Measurements from ENCODE around the gene PMF1. TPM values are rescaled to one million over a fixed set of nuclear protein-coding genes. Genes with fewer than 3 reads are reported as not detected.

Gene PMF1, protein sequence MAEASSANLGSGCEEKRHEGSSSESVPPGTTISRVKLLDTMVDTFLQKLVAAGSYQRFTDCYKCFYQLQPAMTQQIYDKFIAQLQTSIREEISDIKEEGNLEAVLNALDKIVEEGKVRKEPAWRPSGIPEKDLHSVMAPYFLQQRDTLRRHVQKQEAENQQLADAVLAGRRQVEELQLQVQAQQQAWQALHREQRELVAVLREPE
- total RNA-seq, result 17.2 and 21.9 TPM in 2 replicates

DNA sequence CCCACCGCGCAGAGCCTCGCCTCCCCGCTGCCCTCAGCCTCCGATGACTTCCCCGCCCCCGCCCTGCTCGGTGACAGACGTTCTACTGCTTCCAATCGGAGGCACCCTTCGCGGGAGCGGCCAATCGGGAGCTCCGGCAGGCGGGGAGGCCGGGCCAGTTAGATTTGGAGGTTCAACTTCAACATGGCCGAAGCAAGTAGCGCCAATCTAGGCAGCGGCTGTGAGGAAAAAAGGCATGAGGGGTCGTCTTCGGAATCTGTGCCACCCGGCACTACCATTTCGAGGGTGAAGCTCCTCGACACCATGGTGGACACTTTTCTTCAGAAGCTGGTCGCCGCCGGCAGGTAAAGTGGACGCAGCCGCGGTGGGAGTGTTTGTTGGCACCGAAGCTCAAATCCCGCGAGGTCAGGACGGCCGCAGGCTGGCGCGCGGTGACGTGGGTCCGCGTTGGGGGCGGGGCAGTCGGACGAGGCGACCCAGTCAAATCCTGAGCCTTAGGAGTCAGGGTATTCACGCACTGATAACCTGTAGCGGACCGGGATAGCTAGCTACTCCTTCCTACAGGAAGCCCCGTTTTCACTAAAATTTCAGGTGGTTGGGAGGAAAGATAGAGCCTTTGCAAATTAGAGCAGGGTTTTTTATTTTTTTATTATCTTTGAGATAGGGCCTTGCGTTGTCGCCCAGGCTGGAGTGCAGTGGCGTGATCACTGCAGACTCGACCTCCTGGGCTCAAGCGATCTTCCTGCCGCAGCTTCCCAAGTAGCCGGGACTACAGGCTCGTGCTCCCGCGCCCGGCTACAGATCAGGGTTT lies at the start of gene PMF1:
TSS of gene PMF1 (plus strand) at position 175 of the 811 bp plus-strand sequence. CDS start at position 184, 9 bp downstream.

DNA sequence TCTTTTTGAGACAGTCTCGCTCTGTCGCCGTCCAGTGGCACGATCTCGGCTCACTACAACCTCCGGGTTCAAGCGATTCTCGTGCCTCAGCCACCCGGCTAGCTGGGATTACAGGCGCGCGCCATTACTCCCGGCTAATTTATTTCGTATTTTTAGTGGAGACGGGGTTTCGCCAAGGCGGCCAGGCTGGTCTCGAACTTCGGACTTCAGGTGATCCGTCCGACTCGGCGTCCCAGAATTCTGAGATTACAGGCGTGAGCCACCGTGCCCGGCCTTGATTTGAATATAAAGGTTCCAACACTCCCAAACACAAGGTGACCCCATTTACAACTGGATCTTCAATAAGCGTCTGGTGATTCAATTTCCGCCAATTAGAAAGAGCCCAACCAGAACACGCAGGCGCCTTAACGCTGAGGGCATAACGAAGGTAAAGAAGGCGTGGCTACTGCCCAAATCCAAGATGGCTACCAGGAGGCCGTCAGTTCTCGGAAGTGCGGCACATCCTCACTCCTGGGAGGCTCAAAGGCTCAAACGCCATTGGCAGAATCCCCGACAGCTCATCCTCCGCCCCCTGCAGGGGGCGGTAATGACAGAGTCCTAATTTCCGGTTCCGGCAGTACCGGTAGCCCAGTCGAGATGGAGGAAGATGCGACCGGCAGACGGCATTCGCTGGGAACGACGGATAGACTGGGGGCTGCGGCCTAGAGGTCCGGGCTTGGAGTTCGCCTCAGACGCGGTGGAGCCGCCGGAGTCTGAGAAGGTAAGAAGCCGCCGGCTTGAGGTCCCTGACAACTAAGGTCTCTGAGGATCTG lies 19.1 kb upstream of the PMF1 start, which contains the start of gene SLC25A44:
TSS of gene SLC25A44 (plus strand) at position 617 of the 812 bp plus-strand sequence. CDS start 5,744 bp downstream, outside the sequence.

DNA sequence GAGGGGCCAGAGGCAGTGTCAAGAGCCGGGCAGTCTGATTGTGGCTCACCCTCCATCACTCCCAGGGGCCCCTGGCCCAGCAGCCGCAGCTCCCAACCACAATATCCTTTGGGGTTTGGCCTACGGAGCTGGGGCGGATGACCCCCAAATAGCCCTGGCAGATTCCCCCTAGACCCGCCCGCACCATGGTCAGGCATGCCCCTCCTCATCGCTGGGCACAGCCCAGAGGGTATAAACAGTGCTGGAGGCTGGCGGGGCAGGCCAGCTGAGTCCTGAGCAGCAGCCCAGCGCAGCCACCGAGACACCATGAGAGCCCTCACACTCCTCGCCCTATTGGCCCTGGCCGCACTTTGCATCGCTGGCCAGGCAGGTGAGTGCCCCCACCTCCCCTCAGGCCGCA lies 29.1 kb downstream of the PMF1 start, which contains the start of gene BGLAP:
TSS of gene BGLAP (plus strand) at position 259 of the 400 bp plus-strand sequence. CDS start at position 307, 48 bp downstream.

DNA sequence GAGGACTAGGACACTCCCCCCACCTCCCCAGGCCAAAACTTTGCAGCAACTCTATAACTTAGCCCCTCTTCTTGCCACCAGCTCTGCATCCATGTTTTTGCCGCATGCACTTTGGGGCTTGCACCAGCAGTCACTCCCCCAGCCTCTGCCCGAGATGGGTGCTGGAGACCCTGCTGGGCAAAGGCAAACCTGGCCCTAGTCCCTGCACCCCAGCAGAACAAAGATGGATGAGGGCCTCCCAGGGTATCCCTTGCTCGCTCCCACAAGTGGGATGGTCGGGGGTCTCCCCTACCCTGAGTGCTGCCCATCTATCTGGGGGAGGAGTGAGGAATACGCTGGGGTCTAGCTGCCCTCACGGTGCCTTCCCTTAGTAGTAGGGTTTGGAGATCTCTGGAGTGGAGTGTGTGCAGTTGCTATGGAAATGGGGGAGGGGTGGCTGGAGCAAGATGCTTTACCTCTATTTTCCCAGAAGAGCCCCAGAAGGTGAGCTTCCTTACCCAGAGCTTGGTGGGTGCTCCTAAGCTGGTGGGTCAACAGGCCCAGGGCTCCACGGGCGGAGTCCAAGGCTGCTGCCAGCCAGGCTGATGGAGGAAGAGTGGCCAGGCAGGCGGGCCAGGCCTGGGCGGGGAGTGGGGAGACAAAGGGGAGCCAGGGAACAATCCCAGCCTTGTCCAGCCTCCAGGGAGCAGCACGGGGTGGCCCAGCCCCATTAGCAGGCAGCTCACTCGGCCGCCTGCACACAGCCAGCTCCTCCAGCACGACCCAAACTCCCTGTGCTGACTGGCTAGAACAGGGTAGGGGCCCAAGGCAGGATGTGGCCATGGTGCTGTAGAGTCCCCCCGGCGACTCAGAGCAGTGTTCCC lies 34.9 kb downstream of the PMF1 start, which contains the start of gene PAQR6:
TSS of gene PAQR6 (minus strand) at position 597 of the 863 bp plus-strand sequence. CDS start 1,325 bp downstream, outside the sequence.

DNA sequence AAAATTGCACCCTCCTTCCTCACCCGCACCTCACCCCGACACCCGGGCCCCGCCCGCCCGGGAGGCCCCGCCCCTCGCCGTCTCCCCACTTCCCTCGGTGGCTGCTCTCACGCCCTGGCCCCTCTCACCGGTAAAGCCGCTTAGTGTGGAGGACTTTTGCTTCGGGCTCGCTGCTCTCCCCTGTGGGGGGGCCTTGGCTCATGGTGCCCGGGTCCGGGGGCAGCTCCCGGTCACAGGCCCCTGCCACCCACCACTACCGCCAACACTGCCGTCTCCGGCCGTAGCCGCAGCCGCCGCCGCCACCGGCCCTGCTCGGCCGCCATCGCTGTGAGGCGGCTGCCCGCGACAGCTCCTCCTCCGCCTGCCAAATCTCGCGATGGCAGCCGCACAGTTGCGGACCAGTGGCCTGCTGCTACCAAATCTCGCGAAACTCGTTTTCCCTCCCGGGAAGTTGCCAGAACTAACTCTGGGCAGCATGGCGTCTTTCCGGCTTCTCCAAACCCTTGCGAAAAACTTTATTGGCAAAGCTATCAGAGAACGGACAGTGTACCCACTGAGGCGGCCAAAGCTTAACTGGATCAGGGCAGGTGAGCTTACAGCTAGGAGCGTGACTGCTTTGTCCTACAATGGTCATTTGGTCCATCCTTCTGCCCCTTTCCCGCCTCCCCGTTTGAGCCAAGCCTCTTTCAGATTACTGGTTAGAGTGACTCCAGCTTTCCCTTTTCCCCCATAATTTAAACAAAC lies 69.8 kb downstream of the PMF1 start, which contains the start of gene SMG5:
TSS of gene SMG5 (minus strand) at position 347 of the 744 bp plus-strand sequence. CDS start at position 202, 145 bp downstream.

DNA sequence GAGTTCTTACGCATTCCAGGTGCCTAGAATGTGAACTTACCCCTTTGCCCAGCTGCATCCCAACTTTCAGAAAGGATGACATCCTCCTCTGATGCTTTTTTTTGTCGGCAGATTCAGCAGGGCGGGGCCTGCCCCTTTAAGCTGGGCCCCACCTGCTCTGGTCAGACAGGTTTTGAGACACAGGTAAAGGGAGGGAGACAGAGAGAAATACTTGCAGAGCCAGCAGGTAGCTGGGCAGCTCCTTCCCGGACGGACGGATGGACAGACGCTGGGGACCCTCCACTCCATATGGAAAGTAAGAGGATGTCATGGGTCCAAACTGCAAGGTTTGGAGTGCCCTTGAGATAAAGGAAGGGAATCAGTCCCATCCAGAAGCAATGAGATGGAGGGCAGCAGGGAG lies 71.3 kb downstream of the PMF1 start, which contains the start of gene TMEM79:
TSS of gene TMEM79 (plus strand) at position 214 of the 400 bp plus-strand sequence. CDS start 902 bp downstream, outside the sequence.

Other genes starting within 250 kb of the PMF1 start
- gene ARHGEF2, start 234.5 kb upstream of the PMF1 start, total RNA-seq, result 90.5 and 126 TPM in 2 replicates
- gene SSR2, start 192.1 kb upstream of the PMF1 start, total RNA-seq, result 511 and 610 TPM in 2 replicates
- 8.8 and 9.4 TPM in 2 replicates for gene UBQLN4, start 159.2 kb upstream of the PMF1 start, total RNA-seq
- 60.7 and 86.5 TPM in 2 replicates for gene LAMTOR2, start 158.2 kb upstream of the PMF1 start, total RNA-seq
- gene RAB25, start 151.8 kb upstream of the PMF1 start, total RNA-seq, result not detected in 2 replicates
- 1.3 and 1.6 TPM in 2 replicates for gene MEX3A, start 130.5 kb upstream of the PMF1 start, total RNA-seq
- gene LMNA, start 98.3 kb upstream of the PMF1 start, total RNA-seq, result 865 and 1,009 TPM in 2 replicates
- 0.57 and 0.83 TPM in 2 replicates for gene SEMA4A, start 59.4 kb upstream of the PMF1 start, total RNA-seq
- 5.5 and 7.2 TPM in 2 replicates for gene SLC25A44, start 18.9 kb upstream of the PMF1 start, total RNA-seq
- 0.09 and 0.14 TPM in 2 replicates for gene BGLAP, start 29.2 kb downstream of the PMF1 start, total RNA-seq
- gene PAQR6, start 35.0 kb downstream of the PMF1 start, total RNA-seq, result 0.14 and 0.28 TPM in 2 replicates
- 29.2 and 34.9 TPM in 2 replicates for gene SMG5, start 69.8 kb downstream of the PMF1 start, total RNA-seq
- 1.3 and 2.2 TPM in 2 replicates for gene TMEM79, start 71.3 kb downstream of the PMF1 start, total RNA-seq
- 72.1 and 81.4 TPM in 2 replicates for gene GLMP, start 82.7 kb downstream of the PMF1 start, total RNA-seq
- gene VHLL, start 86.3 kb downstream of the PMF1 start, total RNA-seq, result 0.28 TPM in 1 of 2 replicates, not detected in the other
- 323 and 340 TPM in 2 replicates for gene CCT3, start 125.3 kb downstream of the PMF1 start, total RNA-seq
- not detected in 2 replicates for gene TSACC, start 125.5 kb downstream of the PMF1 start, total RNA-seq
- gene RHBG, start 156.2 kb downstream of the PMF1 start, total RNA-seq, result not detected in 2 replicates